ENCODE data around the gene RAP2B.
A peak's percentile ranks its signal among the peaks of the same experiment; 100 is the strongest.
"Not testable (repeated sequence)": the region's sequence is repeated elsewhere in the genome, so short reads cannot be mapped to it uniquely, and the experiment has no call there.

The RAP2B gene

DNA sequence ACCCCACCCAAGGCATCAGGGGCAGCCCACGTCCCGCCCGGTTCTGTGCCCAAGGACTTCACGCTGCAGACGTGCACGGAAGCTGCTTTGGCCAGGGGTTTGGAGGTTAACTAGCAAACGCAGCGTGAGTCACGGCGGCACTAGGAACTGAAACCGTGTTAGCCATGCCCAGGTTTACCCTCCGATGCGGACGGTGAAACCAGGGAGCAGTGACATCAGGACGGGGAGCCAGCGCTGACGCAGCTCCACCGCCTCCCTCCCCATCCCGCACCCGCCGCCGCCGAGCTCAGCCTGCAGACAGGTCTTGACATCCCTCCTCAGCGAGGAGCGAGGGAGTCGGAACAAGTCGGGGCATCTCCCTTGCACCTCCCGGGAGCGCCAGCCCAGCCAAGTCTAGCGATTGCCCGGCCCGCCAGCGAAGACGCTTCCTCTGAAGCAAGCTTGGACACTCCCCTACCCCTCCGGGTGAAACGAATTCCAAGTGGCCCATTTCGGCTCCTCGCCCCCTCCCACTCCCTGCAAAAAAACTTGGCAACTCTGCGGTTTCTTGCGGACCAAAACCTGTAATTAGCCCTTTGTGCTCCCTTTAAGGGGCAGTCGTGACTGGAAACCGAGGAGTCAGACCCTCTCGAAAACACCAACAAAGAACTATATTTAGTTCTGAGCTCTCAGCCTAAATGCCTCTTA, 1.4 kb upstream of the RAP2B start:
- DNase-seq: peak; percentile 80

DNA sequence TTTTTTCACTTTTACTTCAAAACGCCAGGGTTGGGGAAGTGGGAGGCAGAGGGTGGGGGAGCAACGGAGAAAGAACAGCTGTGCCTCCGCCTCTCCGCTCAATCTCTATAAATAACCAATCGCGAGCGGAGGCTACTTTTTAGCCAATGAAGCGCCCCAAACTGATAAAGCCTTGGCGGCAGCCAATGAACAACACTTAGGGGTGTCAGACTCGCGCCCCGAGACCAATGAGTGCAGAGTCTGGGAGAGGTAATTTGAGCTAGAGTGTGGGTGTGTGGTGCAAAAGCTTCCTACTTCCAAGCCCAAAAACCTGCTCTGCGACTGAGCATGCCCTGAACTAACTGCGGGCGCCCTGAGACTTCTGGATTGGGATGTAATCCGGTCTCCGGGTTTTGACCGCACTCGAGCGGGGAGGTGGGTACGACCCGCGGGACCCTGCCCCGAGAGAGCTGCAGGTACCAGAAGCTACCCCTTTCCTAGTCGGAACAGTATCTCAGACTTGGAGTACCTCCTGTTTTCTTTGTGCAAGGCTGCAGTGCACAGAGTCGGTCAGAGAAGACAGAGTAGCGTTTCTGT, 800 bp upstream of the RAP2B start:
- peak; percentile 100 for DNase-seq

DNA sequence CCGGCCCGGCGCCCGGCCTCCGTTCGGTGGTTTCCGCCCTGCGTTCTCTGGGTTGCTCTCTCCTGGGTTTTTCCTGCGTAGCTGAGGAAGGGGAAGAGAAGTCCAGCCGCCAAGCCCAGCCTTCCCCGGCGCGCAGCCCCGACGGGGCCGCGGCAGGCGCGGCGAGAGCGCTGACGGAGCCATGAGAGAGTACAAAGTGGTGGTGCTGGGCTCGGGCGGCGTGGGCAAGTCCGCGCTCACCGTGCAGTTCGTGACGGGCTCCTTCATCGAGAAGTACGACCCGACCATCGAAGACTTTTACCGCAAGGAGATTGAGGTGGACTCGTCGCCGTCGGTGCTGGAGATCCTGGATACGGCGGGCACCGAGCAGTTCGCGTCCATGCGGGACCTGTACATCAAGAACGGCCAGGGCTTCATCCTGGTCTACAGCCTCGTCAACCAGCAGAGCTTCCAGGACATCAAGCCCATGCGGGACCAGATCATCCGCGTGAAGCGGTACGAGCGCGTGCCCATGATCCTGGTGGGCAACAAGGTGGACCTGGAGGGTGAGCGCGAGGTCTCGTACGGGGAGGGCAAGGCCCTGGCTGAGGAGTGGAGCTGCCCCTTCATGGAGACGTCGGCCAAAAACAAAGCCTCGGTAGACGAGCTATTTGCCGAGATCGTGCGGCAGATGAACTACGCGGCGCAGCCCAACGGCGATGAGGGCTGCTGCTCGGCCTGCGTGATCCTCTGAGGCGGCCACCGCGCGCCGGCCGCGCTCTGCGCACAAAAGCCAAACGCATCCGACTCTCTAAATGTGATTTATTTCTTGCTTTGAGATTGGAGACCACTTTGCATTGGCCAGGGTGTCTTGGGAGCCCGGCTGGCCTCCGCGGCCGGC, 727 bp downstream of the RAP2B start:
- peak; percentile 52 for DNase-seq

DNA sequence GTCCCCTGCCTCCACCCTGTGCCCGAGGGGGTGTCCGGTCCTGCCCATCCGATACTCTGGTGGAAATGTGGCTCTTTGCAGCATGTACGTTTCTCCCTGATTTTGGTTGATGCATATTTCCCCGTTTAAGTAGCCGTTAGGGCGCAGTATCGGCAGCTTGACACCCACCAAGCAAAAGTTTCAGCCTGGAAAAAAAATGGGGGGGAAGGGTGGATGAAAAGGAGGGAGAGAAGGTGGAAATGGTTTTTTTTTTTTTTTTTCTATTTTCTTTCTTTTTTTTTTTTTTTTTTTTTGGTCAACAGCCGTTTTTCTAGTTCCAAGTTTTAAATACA, 1.3 kb downstream of the RAP2B start:
- DNase-seq: peak; percentile 58

DNA sequence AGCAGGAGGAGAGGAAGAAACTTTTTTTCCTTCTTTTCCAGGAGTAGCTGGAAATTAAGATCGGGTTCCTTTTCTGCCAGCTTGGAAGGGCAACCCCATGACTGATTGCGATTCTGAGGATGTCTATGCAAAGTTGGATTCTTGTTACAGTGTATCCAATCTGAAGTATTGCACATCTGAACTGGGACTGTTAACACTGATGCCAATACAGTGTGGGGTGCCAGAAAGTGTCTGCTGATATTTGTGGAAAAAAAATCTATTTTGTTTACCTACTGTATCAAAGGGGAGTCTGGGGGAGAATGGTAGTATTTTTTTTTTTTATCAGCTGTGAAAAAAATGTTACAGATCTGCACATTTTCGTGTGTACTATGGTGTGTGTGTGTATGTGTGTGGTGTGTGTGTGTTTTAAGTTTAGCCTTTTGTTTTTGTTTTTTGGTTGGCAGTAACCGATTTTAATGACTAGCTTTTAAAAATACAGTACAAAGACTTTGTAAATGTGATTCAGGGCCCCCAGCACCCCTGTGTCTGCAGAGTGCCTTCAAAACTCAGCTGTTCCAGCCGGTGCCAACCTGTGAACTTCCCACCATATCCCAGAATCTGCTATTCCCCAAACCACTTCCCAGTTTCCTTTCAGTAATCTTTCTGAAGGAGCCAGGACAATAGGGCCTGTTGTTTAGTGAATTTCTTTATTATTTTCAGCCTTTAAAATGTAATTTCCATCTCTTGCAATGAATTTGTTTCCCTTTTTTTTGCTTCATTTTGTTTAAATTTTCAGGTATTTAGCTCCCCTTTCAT, 1.9 kb downstream of the RAP2B start:
- no peak for DNase-seq

DNA sequence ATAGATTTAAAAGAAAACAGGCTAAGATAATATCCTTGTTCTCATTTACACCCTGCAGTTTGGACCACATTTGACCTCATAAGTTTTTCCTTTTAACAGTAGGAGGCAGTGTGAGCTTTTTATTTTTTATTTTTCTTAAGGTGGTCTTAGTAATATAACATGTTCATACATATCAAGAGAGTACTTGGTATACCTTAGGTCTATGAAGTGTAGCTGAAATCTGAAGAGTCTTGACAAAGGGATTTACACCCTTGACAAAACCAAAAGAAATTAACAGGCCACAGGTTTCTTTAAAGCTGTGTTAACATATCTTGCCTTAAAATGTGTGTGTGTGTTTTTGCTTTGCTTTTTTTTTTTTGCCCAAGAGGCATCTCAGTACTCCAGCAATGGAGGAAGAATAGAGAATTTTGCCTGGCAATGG, 3.2 kb downstream of the RAP2B start:
- DNase-seq: peak; percentile 33

DNA sequence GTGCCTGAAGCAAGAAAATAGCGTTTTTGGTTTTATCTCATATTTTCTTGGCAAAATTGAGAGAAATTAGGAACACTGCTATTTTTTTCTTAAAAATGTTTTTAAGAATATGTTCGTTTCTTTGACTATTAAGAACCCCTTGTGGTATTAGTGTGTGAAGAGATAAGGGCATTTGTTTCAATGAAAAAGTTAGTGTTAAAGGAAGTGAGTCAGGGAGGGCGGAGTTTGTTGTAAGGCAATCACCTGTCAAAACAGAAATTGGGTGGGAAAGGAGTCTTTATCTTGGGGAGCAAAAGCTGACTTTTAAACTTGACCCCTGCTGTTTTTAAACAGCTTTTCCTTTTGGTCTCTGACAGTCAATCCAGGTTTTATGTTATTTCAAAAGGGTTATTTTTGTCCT, 4.2 kb downstream of the RAP2B start:
- peak; percentile 21 for DNase-seq

DNA sequence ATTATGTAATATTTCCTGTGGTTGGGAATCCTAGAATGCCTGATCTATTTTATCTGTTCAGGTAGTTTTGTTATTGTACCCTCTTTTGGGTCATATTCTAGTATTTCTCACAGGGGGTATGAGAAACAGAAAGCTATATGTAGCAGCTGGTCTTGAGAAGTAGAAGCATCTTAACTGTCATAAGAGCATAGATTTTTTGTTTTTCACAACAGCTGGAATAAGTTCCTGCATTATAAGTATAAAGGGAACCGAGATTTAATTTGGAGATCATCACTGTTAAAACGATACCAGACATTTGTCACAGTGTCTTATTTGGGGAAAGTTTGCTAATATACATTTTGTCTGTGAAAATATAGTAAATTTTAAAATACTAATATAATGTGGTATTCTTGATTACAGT, 4.8 kb downstream of the RAP2B start:
- DNase-seq: no peak

DNA sequence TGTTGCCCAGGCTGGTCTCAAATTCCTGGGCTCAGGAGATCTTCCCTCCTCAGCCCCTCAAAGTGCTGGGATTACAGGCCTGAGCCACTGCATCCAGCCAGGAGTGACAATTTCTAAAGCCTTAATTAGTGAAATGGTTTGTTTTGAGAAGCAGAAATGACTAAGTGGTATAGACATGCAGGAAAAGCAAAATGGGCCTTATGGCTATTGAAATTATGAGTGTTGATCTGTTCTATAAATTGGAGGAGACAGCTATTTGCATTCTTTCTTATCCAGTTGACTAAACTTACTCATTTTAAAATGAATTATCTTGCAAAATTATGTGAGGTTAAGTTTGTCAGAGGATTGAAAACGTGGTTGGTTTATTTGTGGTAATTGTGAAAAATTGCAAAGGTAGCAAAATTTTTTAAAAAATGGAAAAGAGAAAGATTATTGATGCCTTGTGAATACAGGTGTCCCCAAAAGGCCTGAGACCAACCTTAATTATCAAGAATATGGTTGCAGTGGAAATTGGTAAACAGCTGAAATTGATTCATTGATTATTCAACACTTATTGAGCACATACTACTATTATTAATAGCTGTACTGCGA, 7.9 kb downstream of the RAP2B start:
- no peak for DNase-seq

DNA sequence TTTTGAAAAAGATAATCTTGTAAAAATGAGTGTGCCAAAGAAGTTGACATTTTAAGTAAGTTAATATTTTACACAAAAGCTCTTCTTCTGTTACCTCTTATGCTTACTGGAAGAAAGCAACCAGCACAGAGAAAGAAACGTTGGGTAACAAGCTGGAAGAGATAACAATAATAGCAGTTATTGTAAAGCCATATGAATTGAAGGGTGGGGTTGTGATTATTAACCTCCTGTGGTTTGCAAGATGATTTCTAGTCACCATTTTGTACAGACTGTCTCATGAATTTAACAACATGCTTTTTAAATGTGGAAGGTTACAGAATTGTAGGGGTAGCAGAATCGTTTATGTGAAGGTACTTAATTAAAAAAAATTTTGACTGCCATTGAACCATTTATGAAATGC, 9.2 kb downstream of the RAP2B start:
- DNase-seq: no peak

DNA sequence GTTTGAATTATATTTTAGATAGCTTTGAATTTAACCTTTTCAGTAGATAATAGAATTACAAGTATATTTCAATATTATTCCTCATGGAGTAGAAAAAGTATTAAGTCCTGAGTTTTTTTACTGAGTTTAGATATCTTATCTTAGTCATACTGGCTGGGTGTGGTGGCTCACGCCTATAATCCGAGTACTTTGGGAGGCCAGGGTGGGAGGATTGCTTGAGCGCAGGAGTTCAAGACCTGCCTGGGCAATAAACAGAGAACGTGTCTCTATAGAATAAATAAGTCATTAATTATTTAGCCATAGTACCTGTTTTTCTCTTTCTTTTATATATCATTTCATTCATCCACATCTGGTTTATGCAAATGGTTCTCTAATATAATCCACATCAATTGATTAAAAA, 9.9 kb downstream of the RAP2B start:
- no peak for DNase-seq

DNA sequence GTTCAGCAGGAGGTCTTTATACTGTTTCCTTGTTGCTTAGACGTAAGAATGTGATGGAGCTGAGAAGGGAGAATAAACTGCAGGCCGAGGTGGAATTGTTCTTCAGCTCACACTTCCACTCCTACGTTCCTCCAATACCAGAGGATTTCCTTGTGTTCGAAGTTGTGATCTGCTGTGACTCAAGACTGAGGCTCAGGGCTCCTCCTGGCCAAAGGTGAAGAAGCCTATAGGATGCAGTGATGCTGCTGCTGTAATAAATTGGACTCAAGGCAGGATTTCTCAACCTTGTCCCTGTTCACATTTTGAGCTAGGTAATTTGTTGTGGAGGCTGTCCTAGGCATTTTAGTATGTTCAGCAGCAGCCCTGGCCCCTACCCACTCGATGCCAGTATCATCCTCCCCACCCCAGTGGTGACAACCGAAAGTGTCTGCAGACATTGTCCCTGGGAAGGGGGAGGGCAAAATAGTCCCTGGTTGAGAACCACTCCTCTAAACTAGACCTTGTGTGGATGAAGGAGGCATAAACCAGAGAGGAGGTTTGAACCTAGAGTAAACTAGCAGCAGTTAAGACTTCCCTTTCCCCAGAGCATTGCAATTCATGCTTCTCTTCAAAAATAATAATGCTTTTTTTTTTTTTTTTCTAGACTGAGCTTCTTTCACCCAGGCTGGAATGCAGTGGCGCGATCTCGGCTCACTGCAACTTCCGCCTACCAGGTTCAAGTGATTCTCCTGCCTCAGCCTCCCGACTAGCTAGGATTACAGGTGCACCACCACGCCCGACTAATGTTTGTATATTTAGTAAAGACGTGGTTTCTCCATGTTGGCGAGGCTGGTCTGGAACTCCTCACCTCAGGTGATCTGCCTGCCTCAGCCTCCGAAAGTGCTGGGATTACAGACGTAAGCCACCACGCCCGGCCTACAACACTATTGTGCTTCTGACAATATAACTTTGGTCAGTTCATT, 11.1 kb downstream of the RAP2B start:
- DNase-seq: no peak

DNA sequence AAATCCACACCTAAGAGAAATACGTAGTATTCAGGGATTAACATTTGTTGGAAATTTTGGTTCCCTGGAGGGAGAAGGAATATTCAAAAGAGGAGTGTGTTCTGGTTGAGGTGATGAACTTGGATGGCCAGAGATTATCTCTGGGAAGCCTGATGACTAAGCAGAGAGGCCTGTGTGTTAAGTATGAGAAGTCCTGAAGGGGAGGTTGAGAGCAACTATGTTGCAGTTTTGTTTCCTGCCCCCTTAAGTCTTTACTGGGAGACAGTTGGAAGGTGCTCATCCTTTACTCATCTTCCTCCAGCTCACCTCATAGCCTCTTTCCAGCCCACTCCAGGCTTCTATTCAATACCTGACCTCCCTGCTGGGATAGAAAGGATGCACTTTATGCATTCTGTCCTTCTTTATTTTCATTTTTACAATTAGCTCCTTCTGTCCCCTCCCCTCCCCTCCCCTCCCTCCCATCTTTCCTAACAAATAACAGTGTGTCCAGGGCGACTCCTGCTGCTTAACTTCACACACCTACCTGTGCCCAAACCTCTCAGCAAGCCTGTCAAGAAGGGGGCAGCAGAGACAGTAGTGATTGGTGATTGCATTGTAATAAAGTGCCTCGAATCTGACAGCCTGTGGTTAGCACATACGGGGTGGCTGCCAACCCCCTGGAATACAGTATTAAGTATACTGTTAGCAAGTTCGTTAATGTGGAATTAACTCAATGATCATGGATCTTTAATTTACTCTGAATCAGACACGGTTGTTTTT, 11.9 kb downstream of the RAP2B start:
- peak; percentile 54 for DNase-seq

DNA sequence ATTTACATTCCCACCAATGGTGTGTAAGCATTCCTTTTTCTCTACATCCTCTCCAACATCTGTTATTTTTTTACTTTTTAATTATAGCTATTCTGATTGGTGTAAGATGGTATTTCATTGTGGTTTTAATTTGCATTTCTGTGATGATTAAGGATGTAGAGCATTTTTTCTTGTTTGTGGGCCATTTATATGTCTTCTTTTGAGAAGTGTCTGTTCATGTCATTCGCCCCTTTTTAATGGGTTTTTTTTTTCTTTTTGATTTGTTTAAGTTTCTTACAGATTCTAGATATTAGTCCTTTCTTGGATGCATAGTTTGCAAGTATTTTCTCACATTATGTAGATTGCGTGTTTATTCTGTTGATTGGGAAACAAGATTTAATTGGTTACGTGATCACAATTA, 14.2 kb downstream of the RAP2B start:
- DNase-seq: no peak

DNA sequence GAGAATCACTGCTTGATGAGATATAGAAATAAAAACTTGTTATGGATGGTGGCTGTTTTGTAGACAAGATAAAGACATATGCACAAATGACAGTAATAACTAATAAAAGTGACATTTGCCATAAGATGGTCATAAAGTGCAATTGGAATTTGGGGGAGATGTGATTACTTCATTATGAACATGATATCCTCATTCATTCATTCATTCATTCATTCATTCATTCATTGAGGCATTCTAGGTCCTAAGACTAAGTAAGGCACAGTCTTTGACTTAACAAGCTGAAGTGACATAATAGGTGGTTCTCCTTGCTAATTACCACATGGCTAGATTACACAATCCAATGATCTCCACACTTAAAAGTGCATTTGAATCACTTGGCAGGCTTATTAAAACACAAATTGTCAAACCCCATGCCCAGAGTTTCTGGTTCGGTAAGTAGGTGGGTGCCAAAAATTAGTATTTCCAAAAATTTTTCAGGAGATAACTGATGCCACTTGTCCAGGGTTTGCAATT, 18.9 kb downstream of the RAP2B start:
- DNase-seq: no peak

DNA sequence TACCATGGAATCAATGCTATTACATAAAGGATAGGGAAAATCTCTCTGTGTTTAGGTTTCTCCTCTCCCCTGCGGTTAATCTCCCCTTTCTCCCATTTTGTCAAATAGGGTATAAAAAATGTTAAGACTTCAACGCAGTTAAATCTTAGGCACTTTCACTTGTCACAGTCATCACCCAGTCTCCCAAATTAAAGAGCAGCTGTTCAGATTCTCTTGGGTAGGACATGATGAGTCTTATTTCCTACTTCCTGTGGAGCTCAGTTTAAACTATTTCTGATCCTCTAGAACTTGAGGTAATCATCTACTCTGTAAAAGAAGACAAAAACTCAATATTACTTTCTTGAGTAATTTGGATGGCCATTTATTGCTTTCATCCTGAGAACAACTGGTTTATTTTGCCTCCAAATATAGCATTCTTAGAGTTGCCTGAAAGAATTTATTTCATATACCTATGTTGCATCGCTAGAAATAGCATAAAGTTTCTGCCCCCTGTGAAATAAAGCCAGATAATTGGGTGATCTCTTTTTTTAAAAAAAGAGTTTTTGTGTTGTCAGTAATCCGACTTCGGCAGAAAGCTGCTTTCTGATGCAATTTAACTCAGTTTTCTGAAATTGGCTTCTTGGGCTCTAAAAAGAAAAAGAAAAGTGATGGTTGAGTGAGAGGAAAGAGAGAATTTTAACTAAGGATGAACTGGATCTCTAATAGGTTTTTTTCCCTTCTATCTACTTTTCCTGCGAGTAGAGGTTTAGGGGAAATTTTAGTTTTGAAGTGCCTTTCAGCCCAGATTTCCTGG, 20.7 kb downstream of the RAP2B start:
- DNase-seq: peak; percentile 14

DNA sequence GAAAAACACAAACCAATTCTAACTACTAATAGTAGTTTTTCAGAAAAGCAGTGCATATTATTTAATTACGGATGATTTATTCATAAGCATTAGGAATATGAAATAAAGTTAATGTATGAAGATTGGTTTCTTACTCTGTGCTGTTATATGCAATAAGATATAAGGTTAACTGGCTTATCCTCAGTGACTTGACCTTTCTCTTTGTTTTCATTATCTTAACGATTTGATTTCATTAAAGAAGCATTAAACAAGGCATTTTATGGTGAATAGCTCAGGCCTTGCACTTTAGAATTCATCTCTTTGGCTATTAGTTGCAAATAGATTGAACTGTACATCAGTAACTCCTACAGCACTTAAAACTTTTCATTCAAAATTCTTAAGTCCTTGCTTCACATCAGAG, 28.9 kb downstream of the RAP2B start:
- no peak for DNase-seq

DNA sequence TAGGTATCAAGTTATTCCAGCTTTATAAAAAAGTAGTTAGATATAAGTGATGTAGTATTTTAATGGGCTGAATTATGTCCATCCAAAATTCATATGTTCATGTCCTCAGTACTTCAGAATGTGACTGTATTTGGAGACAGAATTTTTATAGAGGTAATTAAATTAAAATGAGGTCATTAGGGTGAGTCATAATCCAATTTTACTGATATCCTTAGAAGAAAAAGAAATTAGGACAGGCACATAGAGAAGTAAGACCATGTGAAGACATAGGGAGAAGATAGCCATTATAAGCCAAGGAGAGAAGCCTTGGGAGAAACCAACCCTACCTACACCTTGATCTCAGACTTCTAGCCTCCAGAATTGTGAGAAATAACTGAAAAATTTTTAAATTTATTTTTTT, 30.3 kb downstream of the RAP2B start:
- no peak for DNase-seq

DNA sequence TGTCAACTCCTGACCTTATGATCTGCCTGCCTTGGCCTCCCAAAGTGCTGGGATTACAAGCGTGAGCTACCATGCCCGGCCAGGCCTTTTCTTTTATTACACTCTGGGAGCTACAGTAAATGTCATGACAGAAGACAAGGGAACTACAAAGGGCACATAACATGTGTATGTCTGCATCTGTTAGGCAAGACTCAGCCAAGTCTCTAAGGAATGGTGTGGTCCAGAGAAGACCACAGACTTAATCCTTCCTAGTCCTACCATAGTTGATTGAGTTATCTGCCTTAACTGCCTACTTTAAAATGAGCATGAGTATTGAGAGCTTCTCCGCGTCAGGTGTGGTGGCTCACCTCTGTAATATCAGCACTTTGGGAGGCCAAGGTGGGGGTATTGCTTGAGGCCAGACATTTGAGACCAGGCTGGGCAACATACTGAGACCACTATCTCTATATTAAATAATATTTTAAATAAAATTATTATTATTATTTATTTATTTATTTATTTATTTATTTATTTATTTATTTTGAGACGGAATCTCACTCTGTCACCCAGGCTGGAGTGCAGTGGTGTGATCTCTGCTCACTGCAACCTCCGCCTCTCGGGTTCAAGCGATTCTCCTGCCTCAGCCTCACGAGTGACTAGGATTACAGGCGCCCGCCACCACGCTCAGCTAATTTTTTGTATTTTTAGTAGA, 31.9 kb downstream of the RAP2B start:
- not testable (repeated sequence) for DNase-seq
